ENCODE measurements around the gene DHRS13.
"Not testable (repeated sequence)": the region's sequence is repeated elsewhere in the genome, so short reads cannot be mapped to it uniquely, and the experiment has no call there.

The DHRS13 gene

DNA sequence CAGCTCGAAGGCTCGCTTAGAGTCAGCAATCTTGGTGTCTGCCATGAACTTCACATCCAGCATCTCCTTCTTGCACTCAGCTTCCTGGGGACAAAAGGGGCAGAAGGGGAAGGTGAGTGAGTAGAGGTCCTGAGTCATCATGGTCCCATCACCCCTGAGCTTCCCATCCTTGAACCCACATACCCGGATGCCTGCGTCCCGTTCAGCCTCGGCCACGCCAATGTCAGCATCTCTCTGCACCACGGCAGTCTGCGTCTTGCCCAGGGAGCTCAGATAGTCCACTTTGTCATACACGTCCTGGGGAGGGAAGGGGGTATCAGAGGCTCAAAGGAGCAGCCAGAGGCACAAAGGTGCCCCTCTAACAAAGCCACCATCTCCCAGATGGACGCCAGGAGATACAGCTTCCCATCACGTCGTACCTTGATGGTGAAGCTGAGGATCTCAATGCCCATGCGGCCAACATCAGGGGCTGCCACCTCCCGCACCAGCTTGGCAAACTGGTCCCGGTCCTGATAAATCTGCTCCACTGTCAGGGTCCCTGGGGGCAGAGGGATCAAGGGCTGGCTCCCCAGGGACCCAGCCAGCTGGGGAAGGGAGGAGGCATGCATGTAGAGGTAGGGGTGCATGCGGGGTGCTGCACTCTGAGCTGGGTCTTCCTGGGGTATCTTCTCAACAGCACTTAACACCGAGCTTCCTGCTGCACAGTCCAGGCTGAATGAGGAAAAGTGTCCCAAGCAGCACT lies 20.6 kb downstream of the DHRS13 start:
- DNase-seq (ENCODE audit: low spot score): no peak

GRCh38 chr17:28881533-28882056 lies 21.3 kb downstream of the DHRS13 start:
- no peak for DNase-seq (ENCODE audit: low spot score)

GRCh38 chr17:28880572-28880945 lies 22.3 kb downstream of the DHRS13 start:
- DNase-seq (ENCODE audit: low spot score): no peak

GRCh38 chr17:28879886-28880571 lies 22.9 kb downstream of the DHRS13 start:
- DNase-seq (ENCODE audit: low spot score): no peak

GRCh38 chr17:28878981-28879380 lies 23.9 kb downstream of the DHRS13 start:
- no peak for DNase-seq (ENCODE audit: low spot score)

DNA sequence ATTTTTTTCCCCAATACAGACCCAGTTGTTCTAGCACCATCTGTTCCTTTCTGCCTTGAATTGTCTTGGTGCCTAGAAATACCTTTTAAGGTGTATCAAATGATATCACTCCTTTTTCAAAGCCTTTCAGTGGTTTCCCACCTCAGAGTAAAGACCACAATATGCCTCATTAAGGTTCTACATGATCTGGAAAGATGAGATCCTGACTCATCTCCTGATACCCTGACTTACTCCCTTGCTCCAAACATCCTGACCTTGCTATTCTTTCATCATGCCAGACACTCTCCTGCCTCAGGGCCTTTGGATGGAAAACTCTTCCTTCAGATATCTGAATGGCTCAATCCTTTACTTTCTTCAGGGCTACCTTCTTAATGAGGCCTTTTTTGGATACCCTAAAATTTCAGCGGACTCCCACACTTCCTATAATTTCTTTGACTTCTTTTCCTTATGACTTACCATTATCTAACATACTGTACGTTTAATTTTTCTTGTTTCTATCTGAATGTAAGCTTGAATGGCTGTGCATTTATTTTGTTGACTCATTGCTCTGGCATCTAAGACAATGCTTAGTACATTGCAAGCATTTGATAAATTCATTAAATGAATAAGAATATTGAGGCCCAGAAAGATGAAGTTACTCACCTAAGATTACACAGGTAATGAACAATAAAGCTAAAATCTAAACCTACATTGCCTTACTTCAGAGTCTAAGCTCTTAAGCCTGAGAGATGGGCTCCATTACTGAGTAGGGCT lies 24.5 kb downstream of the DHRS13 start:
- DNase-seq (ENCODE audit: low spot score): no peak

DNA sequence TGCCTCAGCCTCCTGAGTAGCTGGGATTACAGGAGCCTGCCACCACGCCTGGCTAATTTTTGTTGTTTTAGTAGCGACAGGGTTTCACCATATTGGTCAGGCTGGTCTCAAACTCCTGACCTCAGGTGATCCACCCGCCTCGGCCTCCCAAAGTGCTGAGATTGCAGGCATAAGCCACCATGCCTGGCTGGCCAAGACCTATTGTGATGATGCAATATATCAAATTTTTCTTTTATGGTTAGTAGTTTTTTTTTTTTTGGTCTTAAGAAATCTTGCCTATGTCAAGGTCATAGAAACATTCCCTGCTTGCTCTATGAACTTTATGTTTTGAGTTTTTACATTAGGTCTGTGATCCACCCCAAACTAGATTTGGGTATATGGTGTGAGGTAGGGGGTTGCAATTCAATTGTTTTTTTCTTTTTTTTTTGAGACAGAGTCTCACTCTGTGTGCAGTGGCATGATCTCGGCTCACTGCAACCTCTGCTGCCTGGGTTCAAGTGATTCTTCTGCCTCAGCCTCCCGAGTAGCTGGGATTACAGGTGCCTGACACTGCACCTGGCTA lies 25.6 kb downstream of the DHRS13 start:
- DNase-seq (ENCODE audit: low spot score): not testable (repeated sequence)

GRCh38 chr17:28875848-28876550 lies 26.9 kb downstream of the DHRS13 start:
- no peak for DNase-seq (ENCODE audit: low spot score)

- no peak for DNase-seq (ENCODE audit: low spot score)
These were observed 28.1 kb downstream of the DHRS13 start for GRCh38 chr17:28874750-28875149.

GRCh38 chr17:28873839-28874238 lies 29.0 kb downstream of the DHRS13 start:
- no peak for DNase-seq (ENCODE audit: low spot score)

- no peak for DNase-seq (ENCODE audit: low spot score)
These were observed 31.8 kb downstream of the DHRS13 start for GRCh38 chr17:28871056-28871579.

- no peak for DNase-seq (ENCODE audit: low spot score)
These were observed 35.6 kb downstream of the DHRS13 start for GRCh38 chr17:28867276-28867675.

GRCh38 chr17:28865946-28866752 lies 36.7 kb downstream of the DHRS13 start:
- peak; percentile 90 for DNase-seq (ENCODE audit: low spot score)

GRCh38 chr17:28864991-28865849 lies 37.7 kb downstream of the DHRS13 start:
- DNase-seq (ENCODE audit: low spot score): no peak

- no peak for DNase-seq (ENCODE audit: low spot score)
These were observed 38.9 kb downstream of the DHRS13 start for GRCh38 chr17:28863953-28864352.

GRCh38 chr17:28862561-28862960 lies 40.3 kb downstream of the DHRS13 start:
- no peak for DNase-seq (ENCODE audit: low spot score)

DNA sequence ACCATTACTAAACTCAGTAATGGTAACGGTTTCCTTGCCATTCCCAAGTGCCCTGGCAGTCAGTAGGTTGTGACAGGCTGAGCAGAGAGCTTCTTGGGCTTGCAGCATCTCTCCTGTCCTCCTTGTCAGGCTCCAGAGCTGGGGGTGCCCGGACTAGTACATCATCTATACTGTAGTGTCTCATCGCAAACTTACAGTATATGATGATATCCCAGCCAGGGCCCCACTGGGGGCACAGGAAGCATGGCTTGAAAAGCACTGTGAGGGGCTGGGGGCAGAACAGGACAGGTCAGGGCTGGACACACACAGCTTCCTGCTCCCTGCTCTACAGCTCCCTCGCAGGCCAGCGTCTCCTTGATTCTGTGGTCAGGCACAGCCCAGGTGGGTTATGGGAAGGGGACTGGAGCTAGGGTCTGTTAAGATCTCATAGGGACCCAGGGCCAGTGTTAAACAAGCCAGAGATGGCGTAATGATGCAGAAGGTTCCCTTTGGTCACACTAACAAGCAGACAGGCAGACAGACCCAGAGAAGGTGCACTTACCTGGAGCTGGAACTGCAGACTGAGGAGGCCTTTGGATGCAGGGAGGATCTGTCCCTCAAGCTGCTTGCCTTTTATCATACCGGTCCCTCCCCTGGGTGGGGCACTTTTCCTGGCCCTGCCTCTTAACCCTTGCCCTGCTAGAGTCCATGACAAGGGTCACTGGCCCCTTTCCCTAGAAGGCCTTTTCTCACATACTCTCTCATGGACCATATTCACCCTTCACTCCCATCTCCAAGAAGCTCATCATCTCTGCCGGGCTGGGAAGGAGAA lies 41.3 kb downstream of the DHRS13 start:
- no peak for DNase-seq (ENCODE audit: low spot score)

GRCh38 chr17:28860363-28860808 lies 42.5 kb downstream of the DHRS13 start:
- DNase-seq (ENCODE audit: low spot score): no peak
